22Rv1 (cell line): ENCODE measurements around the gene KIF18B.

ENCODE experiments used
- H3K27ac ChIP-seq: fragments of 450-650 bp; 2 replicates; pipeline ENCODE4 v1.5.1; 2017
- ZFX ChIP-seq: fragments of 450-650 bp; IDR thresholded peaks from 2 replicates; pipeline ENCODE4 v1.6.1; 2017; ENCODE audit warnings: antibody characterized with exemption, borderline replicate concordance
- TF ChIP-seq, protein P1 (sequence below): fragments of 450-650 bp; IDR thresholded peaks from 2 replicates; pipeline ENCODE4 v1.5.1; 2017; ENCODE audit warnings: mild to moderate bottlenecking

KIF18B gene

DNA sequence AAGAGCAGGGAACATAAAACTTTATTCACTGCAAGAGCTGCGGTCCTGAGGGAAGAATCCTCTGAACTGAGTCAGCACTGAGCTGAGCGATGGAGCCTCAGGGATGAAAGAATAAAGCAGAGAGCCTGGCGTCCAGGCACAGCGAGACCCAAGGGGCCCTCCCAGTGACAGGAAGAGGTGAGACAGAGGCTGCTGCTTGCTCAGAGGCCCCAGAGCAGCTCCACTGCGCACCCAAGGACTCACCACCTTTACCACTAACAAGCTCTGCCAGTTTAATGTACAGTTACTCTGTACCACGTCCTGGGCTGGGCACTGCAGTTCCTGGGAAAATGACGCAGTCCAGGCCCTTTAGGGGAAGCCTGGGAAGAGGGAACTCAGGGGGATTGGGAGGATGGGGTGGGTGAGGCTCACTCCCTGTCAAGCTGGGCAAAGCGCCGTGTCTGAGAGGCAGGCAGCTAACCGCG lies 37.9 kb downstream of the KIF18B start:
- no peak for TF ChIP-seq ZFX
- TF ChIP-seq, protein P1, sequence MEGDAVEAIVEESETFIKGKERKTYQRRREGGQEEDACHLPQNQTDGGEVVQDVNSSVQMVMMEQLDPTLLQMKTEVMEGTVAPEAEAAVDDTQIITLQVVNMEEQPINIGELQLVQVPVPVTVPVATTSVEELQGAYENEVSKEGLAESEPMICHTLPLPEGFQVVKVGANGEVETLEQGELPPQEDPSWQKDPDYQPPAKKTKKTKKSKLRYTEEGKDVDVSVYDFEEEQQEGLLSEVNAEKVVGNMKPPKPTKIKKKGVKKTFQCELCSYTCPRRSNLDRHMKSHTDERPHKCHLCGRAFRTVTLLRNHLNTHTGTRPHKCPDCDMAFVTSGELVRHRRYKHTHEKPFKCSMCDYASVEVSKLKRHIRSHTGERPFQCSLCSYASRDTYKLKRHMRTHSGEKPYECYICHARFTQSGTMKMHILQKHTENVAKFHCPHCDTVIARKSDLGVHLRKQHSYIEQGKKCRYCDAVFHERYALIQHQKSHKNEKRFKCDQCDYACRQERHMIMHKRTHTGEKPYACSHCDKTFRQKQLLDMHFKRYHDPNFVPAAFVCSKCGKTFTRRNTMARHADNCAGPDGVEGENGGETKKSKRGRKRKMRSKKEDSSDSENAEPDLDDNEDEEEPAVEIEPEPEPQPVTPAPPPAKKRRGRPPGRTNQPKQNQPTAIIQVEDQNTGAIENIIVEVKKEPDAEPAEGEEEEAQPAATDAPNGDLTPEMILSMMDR = no peak
- H3K27ac ChIP-seq = no peak overlapping the region

DNA sequence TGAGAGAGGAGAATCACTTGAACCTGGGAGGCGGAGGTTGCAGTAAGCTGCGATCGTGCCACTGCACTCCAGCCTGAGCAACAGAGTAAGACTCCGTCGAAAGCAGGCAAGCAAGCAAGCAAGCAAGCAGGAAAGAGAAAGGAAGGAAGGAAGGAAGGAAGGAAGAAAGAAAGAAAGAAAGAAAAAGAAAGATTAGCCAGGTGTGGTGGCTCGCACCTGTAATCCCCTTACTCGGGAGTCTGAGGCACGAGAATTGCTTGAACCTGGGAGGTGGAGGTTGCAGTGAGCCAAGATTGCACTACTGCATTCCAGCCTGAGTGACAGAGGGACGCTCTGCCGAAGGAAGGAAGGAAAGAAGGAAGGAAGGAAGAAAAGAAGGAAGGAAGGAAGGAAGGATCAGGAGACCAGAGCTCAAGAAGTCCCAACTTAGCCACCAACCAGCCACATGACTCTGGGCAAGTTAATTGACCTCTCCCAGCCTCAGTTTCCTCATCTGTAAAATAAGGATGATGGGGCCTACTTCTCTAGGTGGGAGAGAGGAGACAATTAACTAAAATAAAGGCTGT lies 38.7 kb downstream of the KIF18B start:
- no peak for TF ChIP-seq ZFX
- TF ChIP-seq, protein P1 = no peak

DNA sequence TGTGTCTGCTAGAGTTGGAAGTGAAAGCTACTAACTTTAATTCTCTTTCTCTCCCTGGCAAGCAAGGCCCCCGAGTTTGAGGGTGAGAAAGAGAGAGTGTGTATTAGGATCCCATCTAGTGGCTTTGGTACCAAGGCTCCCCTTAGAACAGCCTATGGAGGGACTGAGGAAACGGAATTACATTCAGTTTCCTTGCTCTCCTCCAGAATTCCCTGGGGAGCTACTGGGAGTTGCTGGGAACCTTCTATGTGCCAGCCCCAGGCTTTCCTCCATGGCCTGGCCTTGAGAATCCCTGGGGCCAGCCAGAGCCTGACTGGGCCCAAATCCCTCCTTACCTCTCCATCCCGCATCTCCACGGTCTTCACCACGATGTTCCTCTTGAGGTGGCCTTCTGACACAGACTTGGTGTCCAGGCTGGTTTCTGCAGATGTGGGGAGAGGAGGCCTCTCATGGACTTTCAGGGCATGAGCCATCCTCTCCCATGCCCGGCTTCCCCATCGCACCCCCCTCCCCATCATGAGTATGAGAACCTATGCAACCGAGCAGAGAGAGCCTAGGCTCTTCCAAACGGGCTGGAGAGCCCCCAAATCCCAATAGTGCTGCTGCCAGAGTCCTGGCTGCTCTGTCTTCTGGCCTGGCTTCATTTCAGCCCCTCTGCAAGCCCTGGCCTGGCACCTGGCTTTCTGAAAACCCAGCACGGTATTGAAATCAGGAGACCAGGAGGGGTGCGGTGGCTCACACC lies 39.7 kb downstream of the KIF18B start:
- TF ChIP-seq ZFX = no peak
- TF ChIP-seq, protein P1 = no peak
- no peak overlapping the region for H3K27ac ChIP-seq

More for the DNA sequence above, 38.7 kb downstream of the KIF18B start:
- H3K27ac ChIP-seq = no peak overlapping the region

GRCh38 chr17:44906763-44907728 lies 40.5 kb downstream of the KIF18B start:
- H3K27ac ChIP-seq = no peak overlapping the region
- no peak for TF ChIP-seq ZFX
- TF ChIP-seq, protein P1 = no peak

GRCh38 chr17:44906010-44906646 lies 41.4 kb downstream of the KIF18B start:
- no peak overlapping the region for H3K27ac ChIP-seq
- TF ChIP-seq, protein P1 = no peak
- no peak for TF ChIP-seq ZFX

GRCh38 chr17:44905006-44906000 lies 42.3 kb downstream of the KIF18B start:
- H3K27ac ChIP-seq = no peak overlapping the region

More at GRCh38 chr17:44905006-44906000, 42.3 kb downstream of the KIF18B start:
- no peak for TF ChIP-seq ZFX
- TF ChIP-seq, protein P1 = no peak
